ENCODE results near the gene ITPK1.
"Not testable (repeated sequence)": the region's sequence is repeated elsewhere in the genome, so short reads cannot be mapped to it uniquely, and the experiment has no call there.

The ITPK1 gene

DNA sequence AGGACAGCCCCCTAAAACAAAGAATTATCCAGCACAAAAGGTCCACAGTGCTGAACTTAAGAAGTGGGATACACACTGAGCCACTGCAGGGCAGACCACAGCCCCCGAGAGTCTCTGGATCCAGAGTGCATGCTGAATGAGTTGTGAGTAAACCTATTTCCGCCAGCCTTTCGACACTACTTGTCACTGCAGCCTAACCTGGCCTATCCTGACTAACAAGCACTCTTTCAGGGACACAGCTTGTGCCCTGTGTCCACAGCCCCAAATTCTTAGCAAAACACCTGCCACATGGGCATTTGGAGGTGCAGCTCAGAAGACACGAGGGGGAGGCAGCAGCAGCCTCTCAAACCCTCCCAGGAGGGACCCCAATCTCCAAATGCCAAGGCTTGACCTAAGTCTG lies 31.3 kb downstream of the ITPK1 start:
- no peak for DNase-seq (ENCODE audit: low read depth)

DNA sequence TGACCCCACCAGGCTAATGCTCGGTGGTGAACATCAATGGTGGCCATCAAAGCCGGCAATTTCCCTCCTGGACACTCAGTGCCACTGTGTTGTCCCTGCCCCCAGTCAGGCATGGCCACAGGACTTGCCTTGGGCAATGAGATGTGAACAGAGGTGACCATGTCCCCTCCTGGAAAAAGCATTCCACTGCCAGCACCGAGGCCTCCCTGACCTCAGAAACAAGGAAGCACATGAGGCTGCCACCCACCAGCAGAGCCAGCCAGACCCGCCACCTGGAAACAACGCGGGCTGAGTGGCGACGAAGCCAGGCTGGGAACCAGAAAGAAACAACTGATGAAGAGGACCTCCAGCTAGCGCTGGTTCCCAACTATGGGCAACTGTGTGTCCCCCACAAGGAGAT lies 31.8 kb downstream of the ITPK1 start:
- no peak for DNase-seq (ENCODE audit: low read depth)

DNA sequence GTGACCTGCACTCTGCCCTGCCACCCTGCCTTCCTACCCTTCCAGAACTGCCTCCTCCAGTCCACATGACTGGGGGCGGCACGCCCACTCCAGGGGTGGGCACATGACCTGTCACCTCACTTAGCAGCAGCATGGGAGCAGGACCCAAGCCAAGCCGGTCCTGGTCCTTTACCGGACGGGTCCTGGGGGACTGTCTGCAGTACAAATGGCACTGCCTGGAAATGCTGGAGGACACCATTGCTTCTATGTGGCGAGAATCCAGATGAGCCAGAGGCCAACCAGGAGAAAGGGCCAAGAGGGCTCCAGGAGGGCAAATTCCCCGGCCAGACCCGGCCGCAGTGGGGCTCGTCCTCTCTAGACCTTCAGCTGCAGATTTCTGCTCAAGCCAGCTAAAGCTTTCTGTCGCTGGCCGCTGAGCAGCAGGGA lies 33.1 kb downstream of the ITPK1 start:
- DNase-seq (ENCODE audit: low read depth): no peak

DNA sequence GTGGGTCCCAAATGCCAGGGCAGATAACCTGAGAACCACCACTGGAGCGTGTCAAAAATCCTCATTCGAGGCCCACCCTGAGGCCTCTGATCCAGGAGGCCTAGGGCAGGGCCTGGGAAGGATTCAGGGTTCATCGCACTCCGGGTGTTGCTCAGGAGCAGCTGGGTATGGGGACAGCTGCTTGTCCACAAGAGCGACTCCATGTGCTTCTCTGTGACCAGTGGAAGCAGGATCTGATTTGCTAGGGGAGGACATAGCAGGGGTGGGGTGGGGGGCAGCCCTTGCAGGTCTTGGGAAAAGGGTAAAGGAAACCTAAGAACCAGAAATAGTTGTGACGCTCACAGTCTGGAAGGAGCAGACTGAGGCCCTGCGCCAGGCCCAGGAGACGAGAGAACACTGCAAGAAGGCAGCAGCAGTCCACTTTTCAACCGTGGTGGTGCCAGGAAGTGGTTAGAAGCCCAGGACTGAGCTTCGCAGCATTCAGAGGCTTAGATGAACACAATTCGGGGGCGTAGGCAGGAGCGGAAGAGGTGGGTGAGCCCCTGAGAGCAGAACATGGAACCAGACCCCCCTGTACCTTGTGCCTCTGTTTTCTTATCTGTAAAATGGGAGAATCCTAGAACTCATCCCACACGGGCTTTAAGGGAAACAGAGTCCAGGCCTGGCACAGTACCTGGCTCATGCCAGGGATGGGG lies 33.7 kb downstream of the ITPK1 start:
- no peak for DNase-seq (ENCODE audit: low read depth)

DNA sequence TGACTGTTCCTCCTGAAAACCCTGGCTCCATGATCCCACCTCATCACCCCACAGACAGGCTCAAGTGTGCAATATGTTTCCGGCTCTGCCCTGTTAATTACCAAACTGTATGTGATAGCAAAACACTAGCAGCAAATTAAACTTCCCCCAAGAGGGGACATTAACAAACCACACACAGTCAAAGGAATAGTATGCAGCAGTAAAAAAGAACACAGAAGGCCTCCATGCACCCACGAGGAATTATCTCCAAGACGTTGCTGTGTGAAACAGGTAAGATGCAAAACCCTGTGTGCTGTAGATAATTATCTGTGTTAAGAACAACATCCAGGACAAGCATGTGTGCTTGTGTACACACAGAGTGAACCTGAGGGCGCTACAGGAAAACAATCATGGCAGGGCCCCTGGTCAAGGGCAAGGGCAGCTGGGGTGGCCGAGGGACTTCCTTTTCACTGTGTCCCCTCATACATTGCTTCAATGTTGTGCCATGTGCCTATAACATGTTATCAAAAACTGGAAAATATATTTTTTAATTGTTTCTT lies 35.8 kb downstream of the ITPK1 start:
- no peak for DNase-seq (ENCODE audit: low read depth)

DNA sequence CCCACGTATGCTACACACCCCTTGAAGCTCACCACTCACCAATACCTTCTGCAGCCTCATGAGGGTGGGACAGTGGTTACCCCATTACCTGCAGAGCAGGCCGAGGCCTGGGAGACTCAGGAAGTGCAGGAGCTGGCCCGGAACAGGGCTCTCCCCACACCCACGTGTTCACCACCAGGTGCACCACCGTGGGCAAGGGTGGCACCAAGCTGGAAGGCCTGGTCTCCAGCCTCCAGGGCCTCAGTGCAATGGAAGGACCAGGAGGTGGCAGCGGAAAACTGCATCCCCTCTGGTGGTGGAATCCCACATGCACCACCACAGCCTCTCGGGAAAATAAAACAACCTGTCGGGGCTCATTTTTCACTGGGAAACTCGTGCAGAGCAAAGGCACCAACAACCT lies 36.4 kb downstream of the ITPK1 start:
- no peak for DNase-seq (ENCODE audit: low read depth)

DNA sequence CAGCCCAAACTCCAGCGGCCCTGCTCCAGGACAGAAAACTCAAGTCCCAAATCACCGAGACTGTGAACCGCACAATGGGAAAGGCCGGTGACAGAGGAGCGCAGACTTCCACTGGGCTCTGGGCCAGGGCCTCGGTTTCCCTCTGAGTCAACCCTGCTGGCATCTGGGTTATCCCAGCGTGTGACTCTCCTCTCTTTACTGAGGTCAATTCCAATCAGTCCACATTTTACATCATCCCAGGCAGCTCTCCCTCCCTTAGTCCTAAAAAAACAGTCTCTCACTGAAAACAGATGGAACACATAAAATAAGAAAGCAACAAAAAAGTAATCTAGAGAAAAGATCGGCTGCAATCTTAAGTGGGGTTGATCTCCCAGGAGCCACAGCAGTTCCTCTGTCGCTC lies 36.9 kb downstream of the ITPK1 start:
- no peak for DNase-seq (ENCODE audit: low read depth)

DNA sequence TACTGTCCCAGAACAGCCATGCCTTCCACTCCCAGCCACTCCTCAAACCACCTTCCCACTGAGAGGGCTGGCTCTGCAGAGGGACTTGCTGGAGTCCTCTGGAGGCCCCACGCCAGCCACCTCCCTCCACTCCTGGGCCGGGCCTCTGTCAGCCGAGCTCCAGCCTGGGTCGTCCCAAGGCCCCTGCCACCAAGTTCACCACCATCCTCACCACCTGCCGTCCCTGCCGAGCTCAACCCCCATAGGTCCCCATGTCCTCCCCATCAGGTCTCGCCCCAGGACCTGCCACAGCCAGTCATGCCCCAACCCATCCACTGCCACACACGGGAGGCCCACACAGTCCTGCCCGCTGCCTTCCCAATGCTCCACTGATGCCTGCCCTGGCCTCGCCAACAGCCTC lies 39.0 kb downstream of the ITPK1 start:
- DNase-seq (ENCODE audit: low read depth): no peak

DNA sequence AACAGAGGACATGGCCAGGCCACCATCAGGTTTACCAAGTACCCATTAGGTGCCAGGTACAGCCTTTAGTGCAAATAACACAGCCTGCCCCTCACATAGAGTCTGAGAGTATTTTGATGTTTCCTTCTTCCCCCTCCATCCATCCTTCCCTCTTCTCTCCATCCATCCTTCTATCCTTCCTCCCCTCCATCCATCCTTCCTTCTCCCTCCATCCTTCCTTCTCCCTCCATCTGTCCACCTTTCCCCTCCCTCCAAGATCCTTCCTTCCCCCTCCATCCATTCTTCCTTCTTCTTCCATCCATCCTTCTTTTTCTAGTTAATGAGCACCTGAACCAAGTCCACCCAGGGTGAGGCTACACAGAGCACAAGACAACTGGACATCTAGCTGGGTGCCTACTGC lies 39.8 kb downstream of the ITPK1 start:
- DNase-seq (ENCODE audit: low read depth): no peak

DNA sequence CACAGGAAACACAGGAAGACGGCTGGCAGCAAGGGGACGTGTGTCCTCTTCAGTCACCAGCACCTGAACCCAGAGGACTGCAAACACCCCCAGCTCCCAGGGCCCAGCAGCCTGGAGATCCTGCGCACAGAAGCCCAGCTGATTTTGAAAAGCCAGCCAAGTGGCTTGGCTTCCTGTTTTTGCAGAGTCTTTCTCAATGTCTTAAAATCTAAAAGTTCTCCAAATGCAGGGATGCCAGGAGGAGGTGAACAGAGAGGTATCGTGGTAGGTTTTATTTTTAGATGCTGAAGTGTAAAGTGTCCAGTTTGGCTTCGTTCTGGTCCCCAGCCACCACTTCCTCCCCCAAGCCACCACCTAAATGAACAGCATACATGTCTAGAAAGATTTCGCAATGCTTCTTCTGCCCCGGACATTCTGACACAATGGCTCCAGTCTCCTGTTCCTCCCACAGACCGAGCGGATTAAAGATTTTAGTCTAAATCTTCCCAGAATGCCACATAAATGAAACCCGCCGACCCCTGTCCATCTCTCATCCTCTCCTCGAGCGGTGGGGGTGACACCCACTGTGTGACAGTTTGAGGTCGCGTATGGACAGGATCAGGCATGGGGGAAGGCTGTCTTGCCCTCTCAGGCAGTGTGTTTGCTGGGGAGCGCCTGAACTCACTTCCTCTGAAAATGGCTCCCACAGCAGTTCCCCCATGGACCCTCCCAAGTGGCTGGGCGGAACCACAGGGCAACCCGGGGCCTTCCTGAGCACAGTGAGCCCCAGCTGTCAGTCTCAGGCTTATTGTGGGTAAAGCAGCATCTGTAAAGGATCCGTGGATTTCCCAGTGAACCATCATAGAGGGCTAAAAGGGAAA lies 41.6 kb downstream of the ITPK1 start:
- DNase-seq (ENCODE audit: low read depth): no peak

DNA sequence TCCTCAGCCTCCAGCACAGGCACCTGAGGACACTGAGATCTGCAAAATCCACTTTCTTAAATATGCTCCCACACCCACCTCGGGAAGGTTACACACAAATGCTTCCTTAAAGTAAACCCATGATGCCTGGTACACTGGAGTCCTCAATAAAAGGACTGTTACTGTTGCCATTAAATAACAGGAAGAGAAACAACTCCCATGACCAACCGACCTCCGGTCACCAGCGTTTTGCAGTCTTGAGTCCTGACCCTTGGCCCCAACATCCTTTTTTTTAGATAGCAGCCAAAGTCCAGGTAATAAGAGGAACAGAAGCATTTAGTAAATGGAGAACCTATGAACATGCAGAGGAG lies 42.4 kb downstream of the ITPK1 start:
- DNase-seq (ENCODE audit: low read depth): no peak

DNA sequence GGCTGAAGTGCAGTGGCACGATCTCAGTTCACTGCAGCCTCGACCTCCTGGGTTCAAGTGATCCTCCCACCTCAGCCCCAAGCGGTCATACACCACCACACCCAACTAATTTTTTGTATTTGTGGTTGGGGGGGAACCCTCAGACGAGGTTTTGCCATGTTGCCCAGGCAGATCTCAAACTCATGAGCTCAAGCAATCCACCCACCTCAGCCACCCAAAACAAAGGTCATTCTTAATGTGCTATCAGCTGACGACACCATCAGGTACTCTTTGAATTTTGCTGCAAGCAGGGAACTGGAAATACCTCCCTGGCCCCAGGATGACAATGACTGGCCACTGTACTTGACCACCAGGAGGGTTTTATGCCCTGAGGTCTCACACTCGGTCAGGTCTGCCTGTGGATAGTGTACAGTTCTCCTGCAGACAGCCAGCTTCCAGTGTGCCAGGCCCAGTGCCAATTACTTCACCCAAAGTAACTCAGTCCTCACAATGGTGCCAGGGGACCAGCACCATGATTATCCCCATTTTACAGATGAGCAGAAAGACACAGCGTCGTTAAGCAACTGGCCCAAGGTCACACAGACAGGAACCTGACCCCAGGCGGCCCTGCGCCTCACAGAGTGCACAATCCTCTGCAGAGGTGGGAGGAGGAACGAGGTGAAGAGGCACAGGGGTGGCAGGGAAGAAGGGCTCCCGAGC lies 42.9 kb downstream of the ITPK1 start:
- no peak for DNase-seq (ENCODE audit: low read depth)

DNA sequence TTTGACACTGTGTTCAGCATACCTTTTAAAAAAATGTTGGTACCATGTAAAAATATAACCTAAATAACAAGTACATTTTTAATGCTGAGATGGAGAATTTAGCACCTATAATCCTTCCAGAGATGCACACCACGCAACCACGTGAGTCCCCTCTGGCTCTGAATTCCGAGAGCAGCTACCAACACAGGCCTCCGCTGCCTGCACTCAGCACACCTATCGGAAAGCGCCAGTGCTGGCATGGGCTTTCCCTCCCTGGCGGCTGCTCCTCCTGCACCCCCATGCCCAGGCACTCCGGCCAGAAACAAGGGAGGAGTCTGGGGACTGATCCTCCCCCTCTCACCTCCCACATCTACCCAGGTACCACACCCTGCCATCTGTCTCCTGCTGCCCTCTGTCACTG lies 47.0 kb downstream of the ITPK1 start:
- no peak for DNase-seq (ENCODE audit: low read depth)

DNA sequence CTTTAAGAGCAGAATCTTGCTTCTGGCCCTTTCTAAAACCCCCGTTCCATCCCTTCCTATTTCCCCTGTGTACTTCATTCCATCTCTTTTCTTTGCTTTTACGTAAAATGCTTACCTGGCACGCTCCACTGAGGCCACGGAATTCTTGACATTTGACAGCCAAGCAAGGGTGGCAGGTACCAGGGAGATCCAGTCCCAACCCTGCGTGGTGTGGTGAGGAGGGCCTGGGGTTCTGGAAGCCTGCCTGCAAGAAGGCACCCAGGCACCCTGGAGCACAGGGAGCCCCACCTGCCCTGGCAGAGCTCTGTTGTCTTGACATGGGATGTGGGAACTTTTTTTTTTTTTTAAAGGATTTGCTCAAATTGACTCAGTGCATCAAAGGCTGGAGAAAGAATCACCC lies 48.6 kb downstream of the ITPK1 start:
- DNase-seq (ENCODE audit: low read depth): no peak

DNA sequence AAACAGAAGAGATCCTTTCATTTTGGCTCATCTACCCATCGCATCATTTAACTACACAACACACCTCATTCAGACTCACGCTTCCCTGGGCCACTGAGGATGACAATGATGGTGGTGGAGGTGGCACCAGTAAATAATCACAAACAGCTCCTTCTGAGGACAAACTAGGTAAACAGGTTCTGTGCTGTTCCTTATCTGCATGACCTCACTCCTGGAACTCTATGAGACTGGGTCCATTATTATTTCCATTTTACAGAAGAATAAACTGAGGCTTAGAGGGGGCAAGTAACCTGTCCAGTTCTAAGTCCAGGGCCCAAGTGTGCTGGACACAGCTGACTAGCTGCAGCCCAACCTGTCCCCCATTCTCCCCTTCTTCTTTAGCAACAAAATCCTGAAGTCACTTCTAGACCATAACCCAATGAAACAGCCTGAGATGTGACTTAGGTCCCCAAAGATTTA lies 50.4 kb downstream of the ITPK1 start:
- no peak for DNase-seq (ENCODE audit: low read depth)

DNA sequence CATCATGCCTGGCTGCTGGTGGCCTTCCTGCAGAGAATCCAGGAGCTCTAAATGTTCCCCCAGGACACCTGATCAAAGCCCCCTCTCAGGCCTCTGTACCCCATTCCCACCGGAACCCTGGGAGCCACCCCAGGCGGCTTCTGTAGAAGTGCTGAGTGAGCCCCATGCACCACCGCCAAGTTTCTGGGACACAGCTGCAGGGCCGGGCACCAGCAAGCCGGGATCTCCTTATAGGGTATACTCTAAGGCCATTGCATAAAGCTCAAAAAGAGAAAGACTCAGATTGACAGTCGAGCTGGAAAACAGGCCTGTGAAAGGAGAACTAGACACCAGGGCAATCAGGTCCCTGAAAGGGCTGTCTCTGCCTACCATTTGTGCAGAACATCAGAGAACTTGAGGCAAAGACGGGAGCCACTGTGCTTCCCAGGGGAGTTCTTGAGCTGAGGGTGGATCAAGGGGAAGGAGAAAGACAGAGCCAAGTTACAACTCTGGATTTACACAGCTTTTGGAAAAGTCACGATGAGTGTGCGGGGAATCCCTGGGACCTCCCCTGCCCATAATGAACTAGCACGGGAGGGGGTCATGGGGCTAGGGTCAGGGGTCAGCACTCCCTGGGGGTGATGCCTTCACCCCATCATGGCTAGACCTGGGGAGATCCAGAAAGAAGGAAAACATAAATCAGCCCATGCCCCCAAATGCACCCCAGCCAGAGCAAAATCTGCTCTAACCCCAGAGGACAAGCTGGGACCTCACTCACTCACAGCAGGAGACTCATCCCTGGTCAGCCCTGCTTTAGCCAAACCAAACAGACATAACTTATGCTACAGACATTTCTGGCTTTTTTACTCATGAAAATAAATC lies 51.1 kb downstream of the ITPK1 start:
- DNase-seq (ENCODE audit: low read depth): no peak

DNA sequence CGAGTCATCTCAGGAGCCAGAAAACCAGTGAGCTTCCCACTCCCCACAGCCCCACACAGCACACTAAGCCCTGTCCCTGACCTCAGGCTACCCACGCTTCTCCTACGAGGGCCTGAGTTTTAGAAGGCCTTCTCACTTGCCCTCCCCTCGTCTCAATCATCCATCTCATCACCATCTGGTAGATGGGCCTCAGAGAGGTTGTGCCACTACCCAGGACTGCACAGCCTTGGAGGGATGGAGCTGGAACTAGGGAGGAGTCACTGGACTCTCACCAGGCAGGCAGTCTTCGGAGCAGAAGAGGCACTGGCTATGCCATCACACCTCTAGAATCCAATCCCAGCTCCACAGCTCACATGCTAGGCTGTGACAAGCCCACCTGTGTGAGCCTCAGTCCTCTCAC lies 52.3 kb downstream of the ITPK1 start:
- no peak for DNase-seq (ENCODE audit: low read depth)

DNA sequence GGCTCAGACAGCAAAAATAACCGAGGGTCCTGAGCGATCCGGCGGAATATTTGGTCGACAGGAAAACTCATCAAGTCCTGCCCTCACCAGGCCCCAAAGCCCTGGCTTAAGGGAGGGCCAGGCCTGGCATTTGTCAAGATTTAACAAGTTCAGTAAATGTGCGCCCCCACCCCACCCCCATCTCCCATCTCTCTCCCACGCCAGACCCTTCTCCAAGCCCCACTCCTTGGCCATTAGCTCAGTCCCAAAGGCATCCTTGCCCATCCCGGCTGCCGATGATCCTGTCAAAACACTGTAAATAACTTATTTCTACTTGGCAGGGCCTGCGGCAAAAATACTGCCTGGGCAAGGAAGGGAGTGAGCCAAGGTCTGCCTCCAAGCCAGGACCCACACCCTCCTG lies 52.8 kb downstream of the ITPK1 start:
- DNase-seq (ENCODE audit: low read depth): no peak

DNA sequence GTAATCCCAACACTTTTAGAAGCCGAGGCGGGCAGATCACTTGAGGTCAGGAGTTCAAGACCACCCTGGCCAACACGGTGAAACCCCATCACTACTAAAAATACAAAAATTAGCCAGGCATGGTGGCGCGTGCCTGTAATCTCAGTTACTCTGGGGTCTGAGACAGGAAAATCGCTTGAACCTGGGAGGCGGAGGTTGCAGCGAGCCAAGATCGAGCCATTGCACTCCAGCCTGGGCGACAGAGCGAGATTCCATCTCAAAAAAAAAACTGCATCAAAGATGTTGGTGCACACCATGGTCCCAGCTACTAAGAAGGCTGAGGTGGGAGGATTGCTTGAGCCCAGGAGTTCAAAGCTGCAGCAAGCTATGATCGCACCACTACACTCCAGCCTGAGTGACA lies 53.7 kb downstream of the ITPK1 start:
- DNase-seq (ENCODE audit: low read depth): not testable (repeated sequence)

DNA sequence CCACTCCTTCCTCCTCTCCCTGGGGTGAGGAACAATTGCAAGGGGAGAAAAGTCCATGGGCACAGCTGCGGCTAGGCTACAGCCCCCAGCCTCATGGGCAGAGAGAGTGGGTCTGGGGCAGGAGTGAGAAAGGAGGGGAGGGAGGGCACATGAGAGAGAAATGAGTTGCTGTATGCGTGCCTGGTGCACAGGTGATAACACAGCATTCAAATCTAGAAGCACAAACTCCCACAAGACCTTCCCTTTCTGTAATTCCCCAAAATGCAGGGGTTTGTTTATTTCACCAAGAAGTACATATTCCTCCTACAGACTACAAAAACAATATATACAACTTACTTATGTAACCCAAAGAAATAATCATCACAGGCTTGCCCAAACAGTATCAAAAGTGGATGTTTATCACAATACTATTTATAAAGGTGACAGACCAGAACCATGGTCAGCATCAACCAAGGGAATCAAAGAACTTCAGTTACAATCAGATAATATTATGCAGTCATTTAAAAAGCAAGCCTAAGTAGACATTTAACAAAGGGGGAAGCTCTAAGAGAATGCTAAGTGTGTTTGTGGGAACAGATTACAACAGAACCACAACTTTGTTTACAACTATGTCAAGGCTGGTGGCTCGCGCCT lies 54.2 kb downstream of the ITPK1 start:
- no peak for DNase-seq (ENCODE audit: low read depth)

DNA sequence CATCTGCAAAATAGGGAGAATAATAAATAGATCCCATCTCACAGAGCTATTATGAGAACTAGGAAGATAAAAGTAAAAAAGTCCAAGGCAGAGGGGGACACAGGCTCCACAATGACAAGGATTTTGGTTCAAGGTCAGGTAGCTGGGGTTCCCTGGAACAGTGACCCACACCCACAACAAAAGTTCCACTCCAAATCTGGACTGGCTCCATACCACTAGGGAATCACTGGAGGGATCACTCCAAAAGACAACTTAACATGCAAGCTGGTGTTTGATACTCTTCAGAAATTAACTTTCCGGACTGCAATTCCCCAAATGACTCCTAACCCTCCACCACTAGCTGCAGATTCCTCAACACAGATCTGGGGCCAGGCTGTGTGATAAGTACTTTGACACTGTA lies 54.9 kb downstream of the ITPK1 start:
- no peak for DNase-seq (ENCODE audit: low read depth)

Measured in activated T-helper 9 cell treated with anti-CD3 and anti-CD28 coated beads, Interleukin-2, amount 50 U/mL, for 16 hours (primary cell).